ENCODE results near the gene KIF1B. TPM values are rescaled to one million over a fixed set of nuclear protein-coding genes. Genes with fewer than 3 reads are reported as not detected.
"Not testable (repeated sequence)": the region's sequence is repeated elsewhere in the genome, so short reads cannot be mapped to it uniquely, and the experiment has no call there.

The KIF1B gene
- total RNA-seq, 2 experiments from 2014 or later, result 13.4 to 13.9 TPM

GRCh38 chr1:10418741-10419140, 208.4 kb downstream of the KIF1B start:
- POLR2A ChIA-PET; DNase-seq; ATAC-seq (ENCODE audit: low read depth); H3K27me3 Mint-ChIP-seq; H3K27ac Mint-ChIP-seq; H3K4me3 Mint-ChIP-seq; H3K9me3 Mint-ChIP-seq: not testable (repeated sequence)
- Mint-ChIP-seq H3K36me3 (peaks cover 37% of the 10 kb centered on the region), H3K4me1 (peaks cover 11% of the 10 kb centered on the region)

- no peak for DNase-seq
- POLR2A ChIA-PET, result interaction anchor here (0.8 kb wide), 1 partner anchor 12 kb away, joined by 3 read pairs; no protein-coding TSS in a partner anchor
- peaks cover 10% of the 10 kb centered on the region for H3K4me1 Mint-ChIP-seq
- peaks cover 35% of the 10 kb centered on the region for H3K36me3 Mint-ChIP-seq
- H3K9me3 Mint-ChIP-seq, result no peaks in the 10 kb centered on the region
- no peak overlapping the region for H3K27ac Mint-ChIP-seq
- no peak for ATAC-seq (ENCODE audit: low read depth)
- H3K4me3 Mint-ChIP-seq, result no peak overlapping the region
- no peaks in the 10 kb centered on the region for H3K27me3 Mint-ChIP-seq
These were observed 209.0 kb downstream of the KIF1B start for GRCh38 chr1:10419351-10419750.

- Mint-ChIP-seq H3K4me3 (no peak overlapping the region), H3K4me1 (no peaks in the 10 kb centered on the region), H3K27ac (no peak overlapping the region), H3K9me3 (no peaks in the 10 kb centered on the region), H3K27me3 (no peaks in the 10 kb centered on the region), H3K36me3 (peaks cover 24% of the 10 kb centered on the region)
- no peak for ATAC-seq (ENCODE audit: low read depth)
- DNase-seq, result no peak
- POLR2A ChIA-PET, result no interaction called here
These were observed 211.3 kb downstream of the KIF1B start for GRCh38 chr1:10421637-10422036.

- no peak for DNase-seq
- POLR2A ChIA-PET, result no interaction called here
- Mint-ChIP-seq H3K9me3 (no peaks in the 10 kb centered on the region), H3K27me3 (no peaks in the 10 kb centered on the region), H3K4me1 (peaks cover 4% of the 10 kb centered on the region), H3K27ac (no peak overlapping the region), H3K4me3 (no peak overlapping the region), H3K36me3 (peaks cover 10% of the 10 kb centered on the region)
- ATAC-seq (ENCODE audit: low read depth), result no peak
These were observed 213.7 kb downstream of the KIF1B start for GRCh38 chr1:10424034-10424433.

GRCh38 chr1:10424651-10425050, 214.3 kb downstream of the KIF1B start:
- Mint-ChIP-seq H3K4me3 (no peak overlapping the region), H3K36me3 (peaks cover 4% of the 10 kb centered on the region), H3K4me1 (peaks cover 5% of the 10 kb centered on the region), H3K27me3 (no peaks in the 10 kb centered on the region), H3K27ac (no peak overlapping the region), H3K9me3 (no peaks in the 10 kb centered on the region)
- DNase-seq (no peak), ATAC-seq (ENCODE audit: low read depth) (no peak)
- POLR2A ChIA-PET, result interaction anchor here (0.7 kb wide), 1 partner anchor 524 kb away, joined by 3 read pairs; no protein-coding TSS in a partner anchor

- ATAC-seq (ENCODE audit: low read depth); H3K4me1 Mint-ChIP-seq; H3K27ac Mint-ChIP-seq; H3K4me3 Mint-ChIP-seq; DNase-seq; H3K36me3 Mint-ChIP-seq; POLR2A ChIA-PET; H3K9me3 Mint-ChIP-seq; H3K27me3 Mint-ChIP-seq: not testable (repeated sequence)
These were observed 215.6 kb downstream of the KIF1B start for GRCh38 chr1:10425826-10426534.

- H3K27ac Mint-ChIP-seq; DNase-seq; POLR2A ChIA-PET; ATAC-seq (ENCODE audit: low read depth); H3K4me3 Mint-ChIP-seq; H3K27me3 Mint-ChIP-seq; H3K36me3 Mint-ChIP-seq; H3K9me3 Mint-ChIP-seq: not testable (repeated sequence)
- peaks cover 14% of the 10 kb centered on the region for H3K4me1 Mint-ChIP-seq
These were observed 216.1 kb downstream of the KIF1B start for GRCh38 chr1:10426535-10426848.

- no peak for DNase-seq
- Mint-ChIP-seq H3K4me1 (peaks cover 19% of the 10 kb centered on the region), H3K27me3 (no peaks in the 10 kb centered on the region), H3K27ac (no peak overlapping the region), H3K4me3 (no peak overlapping the region), H3K9me3 (no peaks in the 10 kb centered on the region), H3K36me3 (no peaks in the 10 kb centered on the region)
- no peak for ATAC-seq (ENCODE audit: low read depth)
- POLR2A ChIA-PET, result interaction anchor here (0.9 to 3.1 kb wide), 2 partner anchors 14 to 66 kb away, joined by 6 to 24 read pairs; no protein-coding TSS in a partner anchor
These were observed 218.6 kb downstream of the KIF1B start for GRCh38 chr1:10428984-10429383.

GRCh38 chr1:10429868-10430215, 219.5 kb downstream of the KIF1B start:
- Mint-ChIP-seq H3K27ac (peak overlapping the region; percentile 91), H3K4me3 (peak overlapping the region; percentile 92), H3K36me3 (no peaks in the 10 kb centered on the region), H3K4me1 (peaks cover 19% of the 10 kb centered on the region), H3K27me3 (no peaks in the 10 kb centered on the region), H3K9me3 (no peaks in the 10 kb centered on the region)
- ATAC-seq (ENCODE audit: low read depth) (peak; percentile 5), DNase-seq (no peak)
- POLR2A ChIA-PET, result interaction anchor here (0.5 to 3.1 kb wide), 7 partner anchors 13 to 557 kb away, joined by 3 to 24 read pairs (median 4); partner anchors contain the start of genes KIF1B and PGD

GRCh38 chr1:10430216-10431069, 220.1 kb downstream of the KIF1B start, which contains the start of gene CENPS:
Gene CENPS (plus strand): TSS chr1:10430433. CDS start chr1:10430518, 85 bp downstream.
- H3K4me3 Mint-ChIP-seq, result peak within 1 kb of the TSS; percentile 92
- H3K9me3 Mint-ChIP-seq, result no peaks in the 10 kb centered on the region
- no peaks in the 10 kb centered on the region for H3K27me3 Mint-ChIP-seq
- POLR2A ChIA-PET, result interaction anchor here (0.5 to 3.1 kb wide), 14 partner anchors 10 to 558 kb away, joined by 3 to 24 read pairs (median 3); partner anchors contain the start of genes KIF1B and PGD
- H3K4me1 Mint-ChIP-seq, result peaks cover 19% of the 10 kb centered on the region
- H3K27ac Mint-ChIP-seq, result peak within 1 kb of the TSS; percentile 91
- peak; percentile 98 for DNase-seq
- peak; percentile 88 for ATAC-seq (ENCODE audit: low read depth)
- H3K36me3 Mint-ChIP-seq, result no peaks in the 10 kb centered on the region

Small RNAs within 50 kb of the gene (microRNA-seq; reads per million reads assigned to microRNA genes)
- not detected for gene MIR1273D

Other genes starting within 250 kb of the KIF1B start
- gene RBP7, start 213.3 kb upstream of the KIF1B start, total RNA-seq, result under 1 TPM in 1 of 2 experiments, not detected in 1; 0.53 TPM
- gene UBE4B, start 177.6 kb upstream of the KIF1B start, total RNA-seq, result 10 to 100 TPM; 31.6 to 33.4 TPM
- 10 to 100 TPM; 67.1 to 67.3 TPM for gene PGD, start 188.5 kb downstream of the KIF1B start, total RNA-seq
- 10 to 100 TPM; 10.0 to 11.5 TPM for gene CENPS, start 219.9 kb downstream of the KIF1B start, total RNA-seq
- under 1 TPM; 0.31 to 0.39 TPM for gene CORT, start 239.5 kb downstream of the KIF1B start, total RNA-seq